Osteocyte (in vitro differentiated cells): ENCODE measurements around the gene CD226. TPM values are rescaled to one million over a fixed set of nuclear protein-coding genes. Genes with fewer than 3 reads are reported as not detected.
A peak's percentile ranks its signal among the peaks of the same experiment; 100 is the strongest.

Source experiments
- DNase-seq: peaks from one replicate; pipeline ENCODE4 v3.0.0; 2021; ENCODE audit warnings: mixed read lengths; ENCODE audit not compliant: unreplicated experiment; ENCODE audit errors: extremely low spot score
- H3K27ac Mint-ChIP-seq: one replicate; pipeline ENCODE4 v1.8.0; 2021; ENCODE audit warnings: mild to moderate bottlenecking, mixed read lengths; ENCODE audit not compliant: unreplicated experiment
- H3K27me3 Mint-ChIP-seq: one replicate; pipeline ENCODE4 v1.8.0; 2021; ENCODE audit warnings: mixed read lengths; ENCODE audit not compliant: unreplicated experiment
- H3K36me3 Mint-ChIP-seq: one replicate; pipeline ENCODE4 v1.8.0; 2021; ENCODE audit warnings: mixed read lengths; ENCODE audit not compliant: unreplicated experiment
- H3K4me1 Mint-ChIP-seq: one replicate; pipeline ENCODE4 v1.8.0; 2021; ENCODE audit warnings: mixed read lengths; ENCODE audit not compliant: unreplicated experiment
- H3K4me3 Mint-ChIP-seq: one replicate; pipeline ENCODE4 v1.8.0; 2021; ENCODE audit warnings: mild to moderate bottlenecking, moderate library complexity, mixed read lengths; ENCODE audit not compliant: unreplicated experiment
- H3K9me3 Mint-ChIP-seq: one replicate; pipeline ENCODE4 v1.8.0; 2021; ENCODE audit warnings: mixed read lengths; ENCODE audit not compliant: unreplicated experiment
- CTCF ChIP-seq: fragments of 200-600 bp; sonication (generic); IDR thresholded peaks from 2 replicates; pipeline ENCODE4 v1.5.0; 2021; ENCODE audit warnings: antibody characterized with exemption, mild to moderate bottlenecking, moderate library complexity
- total RNA-seq: library from RNA; stranded (reverse); gene quantifications from 2 replicates; pipeline ENCODE4 v1.2.1, GENCODE V29; 2021

Gene CD226
- total RNA-seq, 1 donor from 2014 or later: 0.46 TPM

- H3K4me3 Mint-ChIP-seq: no peak overlapping the region
- H3K9me3 Mint-ChIP-seq: peaks cover 5% of the 10 kb centered on the region
- H3K27ac Mint-ChIP-seq: no peak overlapping the region
These were observed 88.8 kb downstream of the CD226 start for GRCh38 chr18:69858897-69859296.

GRCh38 chr18:69854455-69854854 is 93.2 kb downstream of the CD226 start:
- Mint-ChIP-seq H3K27me3 (no peaks in the 10 kb centered on the region), H3K4me3 (no peak overlapping the region), H3K9me3 (no peaks in the 10 kb centered on the region), H3K4me1 (no peaks in the 10 kb centered on the region), H3K36me3 (no peaks in the 10 kb centered on the region), H3K27ac (no peak overlapping the region)
- TF ChIP-seq CTCF: no peak
- DNase-seq: no peak

More at GRCh38 chr18:69858897-69859296, 88.8 kb downstream of the CD226 start:
- Mint-ChIP-seq H3K27me3 (no peaks in the 10 kb centered on the region), H3K36me3 (no peaks in the 10 kb centered on the region), H3K4me1 (peaks cover 8% of the 10 kb centered on the region)
- no peak for DNase-seq
- no peak for TF ChIP-seq CTCF

GRCh38 chr18:69853051-69853450 is 94.6 kb downstream of the CD226 start:
- no peaks in the 10 kb centered on the region for H3K36me3 Mint-ChIP-seq
- no peaks in the 10 kb centered on the region for H3K4me1 Mint-ChIP-seq
- DNase-seq: no peak
- no peaks in the 10 kb centered on the region for H3K9me3 Mint-ChIP-seq
- TF ChIP-seq CTCF: no peak
- H3K4me3 Mint-ChIP-seq: no peak overlapping the region
- H3K27me3 Mint-ChIP-seq: no peaks in the 10 kb centered on the region
- no peak overlapping the region for H3K27ac Mint-ChIP-seq

GRCh38 chr18:69845593-69846506 is 101.8 kb downstream of the CD226 start:
- Mint-ChIP-seq H3K27me3 (no peaks in the 10 kb centered on the region), H3K9me3 (no peaks in the 10 kb centered on the region), H3K36me3 (no peaks in the 10 kb centered on the region), H3K27ac (no peak overlapping the region), H3K4me1 (peaks cover 3% of the 10 kb centered on the region), H3K4me3 (no peak overlapping the region)
- peak; percentile 28 for TF ChIP-seq CTCF
- no peak for DNase-seq

GRCh38 chr18:69844656-69845055 is 103.0 kb downstream of the CD226 start:
- TF ChIP-seq CTCF: no peak
- Mint-ChIP-seq H3K9me3 (no peaks in the 10 kb centered on the region), H3K36me3 (no peaks in the 10 kb centered on the region), H3K4me3 (no peak overlapping the region), H3K27ac (no peak overlapping the region), H3K4me1 (peaks cover 3% of the 10 kb centered on the region), H3K27me3 (no peaks in the 10 kb centered on the region)
- DNase-seq: no peak
